Measurements from ENCODE around the gene COL4A6.

COL4A6 gene

DNA sequence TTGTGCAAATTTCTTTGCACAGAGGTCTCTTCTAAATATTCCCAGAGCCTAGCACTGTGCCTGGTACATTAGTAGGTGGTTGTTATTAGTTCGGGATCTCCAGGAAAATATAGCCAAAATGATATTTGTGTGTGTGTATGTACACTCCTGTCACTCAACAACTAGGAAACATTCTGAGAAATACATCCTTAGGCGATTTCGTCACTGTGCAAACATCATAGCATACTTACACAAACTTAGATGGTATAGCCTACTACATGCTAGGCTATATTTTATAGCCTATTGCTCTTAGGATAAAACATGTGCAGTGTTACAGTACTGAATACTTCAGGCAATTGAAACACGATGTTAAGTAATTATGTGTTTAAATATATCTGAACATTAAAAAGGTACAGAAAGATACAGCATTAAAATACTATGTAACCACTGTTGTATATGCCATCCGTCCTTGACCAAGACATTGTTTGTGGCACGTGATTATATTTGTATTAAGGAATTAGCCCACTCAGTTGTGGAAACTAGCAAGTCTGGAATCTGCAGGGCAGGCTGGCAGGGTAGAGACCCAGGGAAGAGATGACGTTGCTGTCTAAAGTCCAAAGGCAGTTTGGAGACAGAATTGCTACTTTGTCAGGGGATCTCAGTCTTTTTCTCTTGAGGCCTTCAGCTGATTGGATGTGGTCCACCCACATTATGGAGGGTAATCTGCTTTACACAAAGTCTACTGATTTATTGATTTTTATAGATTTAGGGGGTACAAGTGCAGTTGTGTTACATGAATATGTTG, 106.9 kb downstream of the COL4A6 start:
- DNase-seq (ENCODE audit: low read depth), result no peak

DNA sequence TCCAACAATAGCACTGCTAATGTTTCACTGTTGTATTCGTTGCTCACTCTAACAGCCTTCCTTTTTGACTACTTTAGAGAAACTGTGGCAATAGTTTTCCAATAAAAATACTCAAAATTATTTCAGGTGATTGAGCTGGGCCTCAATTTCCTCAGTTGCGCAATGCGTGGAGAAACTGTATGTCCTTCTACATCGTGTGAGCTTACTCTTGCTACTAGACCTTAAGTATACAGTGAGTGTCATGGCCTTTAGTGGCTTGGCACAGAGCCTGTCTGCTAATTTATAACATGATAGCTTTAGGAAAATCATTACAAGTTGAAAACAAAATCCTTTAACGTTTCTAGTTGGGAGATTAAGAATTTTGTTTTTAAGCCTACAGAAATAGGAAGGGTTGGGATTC, 114.5 kb downstream of the COL4A6 start:
- no peak for DNase-seq (ENCODE audit: low read depth)

DNA sequence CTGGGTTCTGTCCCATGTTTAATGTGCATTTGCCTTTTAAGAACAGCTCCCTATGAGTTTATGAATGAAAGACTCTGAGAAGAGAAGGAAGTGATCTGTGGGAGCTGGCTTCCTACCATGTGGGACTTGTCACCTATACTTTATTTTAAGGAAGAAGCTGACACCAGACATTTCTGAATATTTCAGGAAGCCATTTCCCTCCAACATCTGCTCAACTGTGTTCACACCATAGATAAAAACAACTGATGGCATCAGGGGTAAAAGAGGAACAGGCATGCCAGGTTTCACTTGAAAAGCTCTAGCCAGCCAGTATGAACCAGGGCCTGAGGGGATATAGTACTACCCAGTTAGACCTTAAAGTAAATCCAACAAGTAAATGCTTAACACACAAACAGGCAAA, 116.0 kb downstream of the COL4A6 start:
- no peak for DNase-seq (ENCODE audit: low read depth)

DNA sequence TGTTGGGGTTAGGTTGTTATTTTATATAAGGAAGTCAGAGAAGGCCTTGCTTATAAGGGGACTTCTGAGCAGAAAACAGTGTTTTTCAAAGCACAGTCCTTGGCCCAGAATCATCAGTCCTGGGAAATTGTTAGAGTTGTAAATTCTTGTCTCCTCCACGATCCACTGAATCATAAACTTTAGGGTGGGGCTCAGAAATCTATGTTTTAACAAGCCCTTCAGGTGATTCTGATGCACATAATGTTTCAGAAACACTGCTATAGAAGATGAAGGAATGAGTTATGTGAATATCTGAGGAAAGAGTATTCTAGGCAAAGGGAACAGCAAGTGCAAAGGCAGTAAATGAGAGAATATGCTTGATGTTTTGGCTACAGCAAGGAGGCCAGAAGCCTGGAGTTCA, 121.8 kb downstream of the COL4A6 start:
- no peak for DNase-seq (ENCODE audit: low read depth)

DNA sequence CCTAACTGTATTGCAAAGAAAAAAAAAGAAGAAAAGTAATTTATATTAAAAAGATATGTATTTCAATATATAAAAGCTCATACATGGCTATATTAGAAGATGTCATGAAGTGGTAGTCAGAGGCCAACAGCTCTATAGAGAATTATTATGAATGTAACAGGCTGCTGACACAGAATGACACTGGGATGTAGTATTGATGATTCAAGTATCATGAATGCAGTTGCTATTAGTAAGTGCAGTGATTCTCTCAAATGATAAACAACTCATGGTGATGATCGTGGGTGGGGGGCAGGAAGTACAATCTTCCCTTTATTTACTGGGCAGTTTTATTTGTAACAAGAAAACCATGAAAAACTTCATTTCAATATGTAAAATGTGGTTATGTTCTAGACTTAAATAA, 124.6 kb downstream of the COL4A6 start:
- no peak for DNase-seq (ENCODE audit: low read depth)

DNA sequence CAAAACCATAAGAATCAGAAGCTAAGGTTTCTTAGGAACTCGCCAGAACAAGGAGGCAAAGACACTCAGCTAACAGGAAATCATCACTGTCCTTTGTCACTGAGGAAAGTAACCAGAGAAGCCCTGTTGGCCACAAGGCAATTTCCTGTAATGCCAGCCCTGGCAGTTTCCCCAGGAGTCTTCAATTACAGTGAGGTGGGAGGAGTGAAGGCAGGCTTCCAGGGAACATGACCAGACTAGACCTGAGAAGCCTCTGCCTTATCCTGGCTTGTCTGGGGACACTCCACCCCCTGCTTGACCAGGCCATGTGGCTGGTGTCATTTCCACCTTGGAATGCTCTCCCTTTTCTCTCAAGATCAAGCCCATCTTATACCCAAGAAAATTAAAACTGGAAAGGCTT, 125.3 kb downstream of the COL4A6 start:
- no peak for DNase-seq (ENCODE audit: low read depth)

DNA sequence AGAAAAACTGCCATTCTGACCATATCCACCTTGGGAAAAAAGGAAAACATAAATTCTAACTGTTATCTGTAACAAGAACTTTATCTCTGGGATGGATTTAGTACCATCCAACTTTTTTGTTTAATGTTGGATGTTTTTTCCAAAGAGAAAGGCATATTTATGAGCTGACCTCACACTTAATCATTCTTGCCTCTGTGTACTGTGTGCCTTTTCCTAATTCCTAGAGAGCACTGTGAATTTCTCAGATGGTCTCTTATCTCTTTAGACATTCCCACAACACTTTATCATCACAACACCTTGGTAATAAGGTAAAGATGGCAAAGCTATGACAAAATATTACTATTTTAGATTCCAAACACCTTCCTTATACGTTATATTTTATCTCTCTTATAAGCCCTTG, 126.2 kb downstream of the COL4A6 start:
- DNase-seq (ENCODE audit: low read depth), result no peak

DNA sequence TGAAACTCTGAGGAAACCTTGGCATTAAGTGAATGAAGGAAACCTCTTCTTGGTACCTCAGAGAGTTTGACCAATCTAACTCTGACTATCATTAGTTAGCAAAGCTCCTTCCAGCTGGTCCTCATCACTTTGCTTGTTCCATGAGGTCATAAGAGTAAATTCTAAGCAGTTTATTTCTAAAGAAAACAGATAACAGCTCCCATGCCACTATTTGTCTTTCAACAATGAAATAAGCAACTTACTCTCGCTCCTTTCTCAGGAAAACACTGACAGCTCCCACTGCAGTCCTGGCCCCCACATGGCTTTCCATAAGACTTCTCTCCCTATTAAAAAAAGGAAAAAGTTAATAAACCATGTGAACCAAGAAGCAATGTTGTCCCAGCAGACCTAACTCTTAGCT, 127.7 kb downstream of the COL4A6 start:
- DNase-seq (ENCODE audit: low read depth), result no peak

DNA sequence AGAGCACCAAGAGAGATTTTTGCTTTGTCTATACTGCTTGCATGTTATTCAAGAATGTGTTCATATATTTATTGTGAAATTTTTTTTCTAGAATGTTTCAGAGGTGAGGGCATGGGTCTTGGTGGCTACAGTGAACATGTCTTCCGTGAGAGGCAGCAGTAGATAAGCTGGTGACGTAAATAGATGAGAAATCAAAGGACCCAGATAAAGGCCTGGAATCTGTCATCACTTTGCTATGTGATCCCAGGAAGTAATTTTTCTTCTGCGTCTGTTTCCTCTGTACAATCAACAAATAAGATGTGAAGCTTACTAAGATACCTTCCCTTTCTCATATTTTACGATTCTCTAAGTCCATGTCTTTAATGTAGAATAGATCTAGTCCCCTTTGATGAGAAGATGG, 129.1 kb downstream of the COL4A6 start:
- no peak for DNase-seq (ENCODE audit: low read depth)

DNA sequence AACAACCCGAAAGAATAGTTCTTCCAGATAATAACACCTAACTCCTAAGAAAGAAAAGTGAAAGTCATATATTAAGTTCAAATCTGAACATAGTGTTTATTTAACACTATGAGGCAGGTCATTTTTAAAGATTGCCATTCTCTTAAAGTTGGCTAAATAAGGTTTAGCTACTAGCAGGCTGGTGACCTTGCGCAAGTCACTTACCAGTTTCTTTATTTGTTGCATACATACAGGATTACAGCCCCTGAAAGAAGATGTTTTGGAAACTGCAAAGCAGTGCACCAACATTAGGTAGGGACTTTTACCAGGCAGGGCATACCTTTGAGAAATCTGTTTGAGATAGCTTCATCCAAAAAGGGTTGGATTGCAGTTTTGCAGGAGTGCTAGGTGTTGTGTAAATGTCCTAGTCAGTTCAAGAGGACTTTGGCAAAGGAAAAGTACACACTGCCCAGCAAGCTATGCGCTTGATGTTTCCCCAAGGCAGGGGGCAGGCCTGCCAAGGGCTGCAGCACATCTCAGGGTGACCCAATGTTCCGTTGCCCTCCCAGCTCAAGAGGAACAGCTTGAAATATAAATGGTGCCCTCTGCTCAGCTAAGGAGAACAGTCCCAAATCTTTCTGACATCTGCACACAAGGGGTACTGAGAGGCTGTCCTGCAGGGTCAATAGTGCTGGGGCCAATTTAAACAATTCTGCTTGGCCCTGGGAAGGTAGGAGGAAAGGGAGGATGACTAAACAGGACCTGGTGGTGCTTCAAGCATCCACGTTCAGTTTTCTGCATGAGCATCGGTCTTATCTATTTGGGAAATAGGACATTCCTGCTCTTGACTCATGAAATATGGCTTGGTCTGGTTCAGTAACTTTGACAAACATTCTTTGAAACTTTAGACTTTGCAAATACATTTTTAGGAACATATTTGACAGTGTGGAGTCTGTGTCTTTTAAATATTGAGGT, 130.8 kb downstream of the COL4A6 start:
- no peak for DNase-seq (ENCODE audit: low read depth)

DNA sequence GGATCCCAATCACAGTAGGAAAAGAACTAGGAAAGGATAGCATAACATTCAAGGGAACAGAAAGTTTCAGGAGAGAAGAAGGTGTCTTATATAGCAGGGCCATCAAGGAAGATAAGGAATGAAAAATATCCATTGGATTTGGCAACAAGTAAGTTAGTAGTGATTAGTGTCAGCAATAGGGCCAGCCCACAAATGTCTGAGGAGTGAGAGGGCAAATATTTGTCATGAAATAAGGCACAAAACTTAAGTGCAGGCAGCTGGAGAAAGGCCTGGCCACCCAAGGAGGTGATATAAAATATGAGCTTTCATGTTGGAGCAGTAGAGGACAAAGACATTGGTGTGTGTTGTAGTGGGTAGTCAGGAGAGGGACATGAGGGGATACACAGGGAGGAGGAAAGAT, 132.1 kb downstream of the COL4A6 start:
- no peak for DNase-seq (ENCODE audit: low read depth)

DNA sequence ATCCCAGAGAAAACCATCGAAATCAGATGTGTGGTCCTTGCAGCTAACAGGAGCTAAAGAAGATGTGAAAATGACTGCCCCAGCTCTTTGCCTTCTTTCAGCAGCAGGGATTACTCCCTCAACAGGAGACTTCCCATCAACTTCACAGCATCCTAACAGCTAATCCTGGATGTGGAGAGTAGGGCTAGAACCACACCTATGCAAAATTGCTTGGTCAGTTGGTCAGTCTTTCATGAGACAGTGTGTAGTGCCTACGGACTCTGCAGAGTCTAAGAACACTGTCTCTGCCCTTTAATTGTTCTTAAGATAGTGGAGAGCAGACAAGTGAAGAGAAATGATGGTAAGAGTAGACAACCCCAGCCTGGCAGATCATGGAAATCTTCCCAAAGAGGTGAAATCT, 133.5 kb downstream of the COL4A6 start:
- DNase-seq (ENCODE audit: low read depth), result no peak

DNA sequence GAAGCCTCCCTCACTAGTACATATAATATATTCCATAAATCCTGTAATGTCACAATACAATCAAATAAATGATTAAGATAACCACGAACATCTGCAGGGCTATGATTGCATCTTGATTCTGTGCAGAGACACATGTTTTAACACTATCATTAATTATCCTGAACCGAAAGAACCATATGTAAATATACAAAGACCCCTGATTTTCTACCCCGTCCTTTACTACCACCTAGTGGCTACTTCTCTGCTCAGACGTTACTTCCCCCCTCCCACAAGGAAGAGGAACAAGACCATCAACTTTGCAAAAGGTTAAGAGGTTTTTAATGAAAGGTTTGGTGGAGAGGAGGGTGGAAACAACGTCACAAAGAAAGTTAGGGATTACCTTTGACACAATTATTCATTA, 134.0 kb downstream of the COL4A6 start:
- DNase-seq (ENCODE audit: low read depth), result no peak

DNA sequence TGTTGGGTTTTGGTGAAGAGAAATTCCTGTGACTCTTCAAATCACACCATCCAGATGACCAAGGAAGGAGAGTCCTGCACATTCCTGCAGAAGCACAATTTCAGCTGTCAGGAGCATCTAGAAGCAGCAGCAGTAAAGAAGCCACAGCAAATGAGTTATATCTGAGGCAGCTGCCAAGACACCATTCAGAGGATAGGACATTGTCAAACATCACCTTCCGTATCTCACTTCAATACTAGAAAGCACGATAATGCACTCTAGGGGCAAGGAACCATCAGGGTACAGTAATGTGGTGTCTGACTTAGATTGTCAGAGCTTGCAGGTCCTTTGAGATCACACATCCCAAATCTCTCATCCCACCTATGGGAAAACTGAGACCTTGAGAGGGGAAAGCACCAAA, 134.5 kb downstream of the COL4A6 start:
- no peak for DNase-seq (ENCODE audit: low read depth)

DNA sequence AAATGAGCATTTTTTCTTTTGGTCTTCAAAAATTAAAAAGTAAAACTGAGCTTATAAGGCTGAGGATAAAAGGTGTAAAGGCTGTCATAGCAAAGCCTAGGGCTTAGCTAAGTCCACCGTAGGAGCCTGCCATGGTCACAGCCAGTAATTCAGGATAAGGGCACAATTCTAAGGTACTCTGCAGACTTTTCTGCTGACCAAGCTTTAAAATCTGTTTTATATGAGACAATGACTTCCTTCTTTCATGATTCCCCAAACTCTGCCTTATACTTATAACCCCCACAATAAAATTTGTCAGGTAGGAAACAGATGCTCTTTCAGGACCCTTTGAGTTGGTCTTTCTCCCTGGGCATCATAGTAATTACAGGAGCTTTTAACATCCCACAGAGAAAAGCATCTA, 138.5 kb downstream of the COL4A6 start:
- no peak for DNase-seq (ENCODE audit: low read depth)

DNA sequence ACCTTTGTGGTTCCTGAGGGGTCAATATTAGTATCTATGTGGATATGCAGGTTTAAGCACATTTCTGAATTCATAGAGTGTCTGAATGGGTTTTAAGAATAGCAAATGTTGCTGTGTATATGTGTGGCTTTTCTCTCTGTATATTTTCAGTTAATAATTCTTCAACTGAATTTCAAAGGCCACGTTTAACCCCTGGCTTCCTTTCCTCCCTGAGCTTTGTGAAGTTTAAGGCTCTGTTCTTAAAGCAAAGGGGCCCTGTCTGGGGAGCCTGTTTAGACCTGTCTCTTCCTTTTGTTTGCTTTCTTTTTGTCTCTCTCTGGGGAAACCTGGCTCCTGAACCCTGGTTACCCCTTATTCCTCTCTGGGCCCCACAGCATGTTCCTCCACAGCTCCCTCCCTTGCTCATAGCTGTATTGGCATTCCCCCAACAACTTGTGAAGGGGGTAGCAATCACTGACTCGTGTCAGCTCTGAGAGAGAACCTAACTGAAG, 139.1 kb downstream of the COL4A6 start:
- no peak for DNase-seq (ENCODE audit: low read depth)

DNA sequence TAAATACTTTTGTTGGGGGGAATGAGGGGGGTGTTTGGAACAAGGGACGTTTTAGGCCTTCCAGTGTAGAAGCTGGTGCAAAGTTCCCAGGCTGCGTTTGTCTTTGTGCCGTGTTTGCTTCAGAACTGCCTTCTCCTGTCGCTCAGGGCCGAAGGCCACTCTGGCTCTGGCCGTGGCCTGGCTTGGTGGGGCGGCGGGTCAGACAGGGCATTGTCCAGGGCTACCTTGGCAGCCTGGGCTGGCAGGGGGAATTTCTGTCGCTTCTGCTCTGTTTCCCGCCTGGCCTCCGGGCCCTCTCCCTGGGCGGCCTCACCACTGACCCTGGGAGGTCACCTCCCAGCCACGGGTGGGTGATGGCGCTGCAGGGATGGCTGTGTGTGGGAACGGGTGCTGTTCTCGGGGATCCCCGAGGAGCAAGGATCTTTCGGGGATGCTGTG, 140.0 kb downstream of the COL4A6 start:
- DNase-seq (ENCODE audit: low read depth), result no peak

DNA sequence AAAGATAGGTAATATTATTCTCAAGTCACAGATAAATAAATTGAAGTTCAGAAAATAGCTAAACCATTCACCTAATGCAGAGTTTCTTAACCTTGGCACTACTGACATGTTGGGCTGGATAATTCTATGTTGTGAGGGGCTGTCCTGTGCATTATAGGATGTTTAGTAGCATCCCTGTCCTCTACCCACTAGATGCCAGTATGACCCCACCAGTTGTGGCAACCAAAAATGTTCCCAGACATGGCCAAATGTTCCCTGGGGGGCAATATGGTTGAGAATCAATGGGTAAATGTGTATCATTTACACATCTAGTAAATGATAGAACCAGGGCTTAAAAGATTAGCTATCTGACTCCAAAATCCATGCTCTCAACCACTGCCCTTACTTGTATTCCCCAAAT, 140.9 kb downstream of the COL4A6 start:
- DNase-seq (ENCODE audit: low read depth), result no peak

DNA sequence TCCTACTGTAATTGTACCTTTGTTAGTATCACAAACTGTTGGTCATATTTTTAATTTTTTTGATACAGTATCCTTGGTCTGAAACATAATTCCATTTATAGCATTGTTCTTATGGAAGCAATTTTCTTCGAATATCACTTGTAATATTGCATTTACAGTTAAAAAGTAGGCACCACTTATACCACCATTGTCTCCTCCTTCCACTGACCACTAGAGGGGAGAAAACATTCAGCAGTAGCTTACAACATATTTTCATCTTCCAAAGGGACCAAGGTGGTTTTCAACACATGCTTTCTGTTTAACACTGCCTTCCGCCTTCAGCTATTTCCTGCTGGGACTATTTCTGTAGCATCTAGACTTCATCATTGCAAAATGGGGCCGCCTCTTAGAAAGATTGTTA, 146.2 kb downstream of the COL4A6 start:
- DNase-seq (ENCODE audit: low read depth), result no peak

DNA sequence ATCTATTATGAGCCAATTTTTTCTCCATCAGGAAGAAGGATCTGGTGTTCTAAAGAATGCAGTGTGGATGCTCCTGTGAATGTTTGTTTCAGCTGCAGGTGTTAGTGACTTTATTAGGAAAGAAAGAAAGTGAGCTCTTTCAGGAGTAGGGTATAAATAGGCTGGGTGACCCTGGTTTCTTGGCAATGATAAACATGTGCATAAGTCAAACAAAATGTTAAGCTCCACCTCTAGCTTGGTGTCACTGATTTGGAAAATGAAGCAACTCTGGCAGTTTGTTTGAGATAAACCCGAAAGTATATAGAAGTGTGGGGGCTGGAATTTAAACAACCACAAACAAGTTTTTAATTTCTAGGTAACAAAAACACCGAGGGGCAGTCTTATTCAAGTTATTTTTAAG, 152.3 kb downstream of the COL4A6 start:
- no peak for DNase-seq (ENCODE audit: low read depth)

DNA sequence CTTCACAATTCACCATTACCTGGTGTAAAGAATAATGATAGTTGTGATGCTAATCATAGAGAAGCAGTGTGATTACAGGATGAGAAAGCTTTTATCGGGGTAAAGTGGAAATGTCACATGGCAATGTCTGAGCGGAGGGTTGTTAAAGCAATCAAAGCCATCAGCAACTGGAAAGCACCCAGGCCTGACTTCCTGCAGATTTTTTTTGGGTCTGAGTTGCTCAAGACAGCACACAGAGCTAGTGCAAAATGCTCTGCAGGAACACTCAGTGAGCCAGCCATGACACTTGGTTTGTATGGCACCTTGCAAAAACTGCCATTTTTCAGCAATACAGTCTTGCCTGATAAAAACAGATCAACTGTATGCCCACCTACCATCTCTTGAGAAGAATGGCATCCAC, 152.9 kb downstream of the COL4A6 start:
- no peak for DNase-seq (ENCODE audit: low read depth)

DNA sequence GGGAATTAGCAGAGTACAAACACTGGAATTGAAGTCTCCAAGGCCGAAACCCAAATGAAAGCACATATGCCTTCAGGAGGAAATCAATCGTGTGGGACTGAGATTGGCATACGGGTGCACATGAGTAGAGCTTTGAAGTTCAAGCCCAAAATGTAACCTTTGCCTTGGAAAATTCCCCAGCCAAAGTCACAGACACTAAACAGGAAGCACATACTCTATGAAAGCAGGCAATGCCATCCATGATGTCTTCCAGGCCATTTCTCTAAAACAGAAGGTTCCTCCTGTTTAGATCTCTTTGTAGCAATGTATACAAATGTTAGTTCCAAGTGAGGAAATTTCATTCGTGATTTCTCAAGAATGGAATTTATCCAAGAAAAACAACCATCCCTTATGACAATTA, 162.5 kb downstream of the COL4A6 start:
- DNase-seq (ENCODE audit: low read depth), result no peak

DNA sequence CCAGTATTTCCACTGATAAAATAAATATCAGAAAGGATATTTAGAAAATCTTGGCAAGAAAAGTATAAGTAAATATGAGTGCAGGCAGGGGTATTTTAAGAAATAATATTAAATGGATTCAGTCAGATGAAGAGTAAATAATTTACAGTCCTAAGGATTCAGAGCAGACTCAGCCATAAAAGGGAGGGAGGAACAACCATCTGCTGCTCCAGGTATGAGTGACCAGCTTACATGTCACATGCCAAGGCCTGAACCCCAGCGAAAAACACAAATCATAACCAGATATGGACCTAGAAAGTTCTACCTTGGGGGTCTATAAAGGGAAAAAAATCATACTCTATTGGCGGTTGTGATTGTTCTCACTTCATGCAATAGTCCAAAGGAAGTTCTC, 166.8 kb downstream of the COL4A6 start:
- no peak for DNase-seq (ENCODE audit: low read depth)

Measured in activated T-cell treated with anti-CD3 and anti-CD28 coated beads for 48 hours (primary cell).